Peyer's patch (tissue), 4 donors: ENCODE results near the gene DNAJB11. TPM values are rescaled to one million over a fixed set of nuclear protein-coding genes. Genes with fewer than 3 reads are reported as not detected.

ENCODE experiments used
- DNase-seq, 3 donors: peaks; one replicate each; pipeline ENCODE4 v3.0.0-alpha.2; 2017 to 2019
- H3K27ac ChIP-seq, 4 donors: fragments of 200-600 bp; sonication (generic); one replicate each; pipeline ENCODE4 v1.5.1; 2016 to 2019
- H3K27me3 ChIP-seq, 2 donors: fragments of 200-600 bp; sonication (generic); one replicate each; pipeline ENCODE4 v1.5.1; 2019
- H3K36me3 ChIP-seq, 3 donors: fragments of 200-600 bp; sonication (generic); one replicate each; pipeline ENCODE4 v1.5.1; 2016 to 2019
- H3K4me1 ChIP-seq, 4 donors: fragments of 200-600 bp; sonication (generic); one replicate each; pipeline ENCODE4 v1.5.1; 2016 to 2019
- H3K4me3 ChIP-seq, 4 donors: fragments of 200-600 bp; sonication (generic); 1 replicate in 3 of 4; 2 replicates in 1 of 4; pipeline ENCODE4 v1.5.1; 2016 to 2019; ENCODE audit warnings: mild to moderate bottlenecking in 1 of 4
- H3K9me3 ChIP-seq, 4 donors: fragments of 200-600 bp; sonication (generic); one replicate each; pipeline ENCODE4 v1.5.1; 2016 to 2019; ENCODE audit warnings: mild to moderate bottlenecking in 1 of 4
- POLR2A ChIP-seq, 2 donors: fragments of 450-650 bp; IDR thresholded peaks; one replicate each; pipeline ENCODE4 v1.5.1; 2017; ENCODE audit warnings: antibody characterized with exemption in 2 of 2, mild to moderate bottlenecking in 2 of 2, moderate library complexity in 2 of 2
- total RNA-seq, 4 donors: library from RNA; depleted of rRNA; stranded (reverse); fragments of >200 nt; gene quantifications; one replicate each; pipeline ENCODE4 v1.1.0, GENCODE V29; 2016
- TF ChIP-seq, protein P1 (sequence below), 6 experiments: fragments of 450-650 bp in 4 of 6; fragments of 200-600 bp in 2 of 6; sonication (generic) in 1 of 6; IDR thresholded peaks; one replicate each; pipeline ENCODE4 v1.5.1; 2017 to 2019; ENCODE audit warnings: antibody characterized with exemption in 6 of 6, mild to moderate bottlenecking in 3 of 6, moderate library complexity in 1 of 6

The DNAJB11 gene
- total RNA-seq, 4 donors from 2014 or later, result 16.5 to 61.3 (median 42.4) TPM

DNA sequence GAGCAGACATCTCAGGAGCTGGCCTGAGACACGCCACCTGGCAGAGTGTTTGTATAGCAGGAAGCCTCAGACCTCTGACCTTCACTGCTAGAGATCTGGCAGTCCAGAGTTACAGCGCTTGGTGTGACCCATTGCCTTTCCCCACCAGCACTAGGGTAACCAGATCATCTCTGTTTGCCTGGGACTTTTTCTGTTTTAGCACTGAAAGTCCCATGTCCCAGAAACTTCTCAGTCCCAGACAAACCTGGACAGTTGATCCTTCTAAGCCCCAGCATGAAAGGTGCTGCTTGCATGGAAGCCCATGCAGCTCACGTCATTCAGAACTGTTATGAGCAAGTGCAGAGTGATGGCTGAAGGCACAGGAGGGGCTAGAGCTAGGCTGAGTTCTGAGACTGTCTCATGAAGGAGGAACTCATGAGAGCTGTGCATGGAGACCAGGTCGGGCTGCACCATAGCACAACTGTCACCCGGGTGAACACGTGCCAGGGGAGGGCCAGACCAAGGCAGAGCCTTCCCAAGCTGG is 24.1 kb downstream of the DNAJB11 start:
- TF ChIP-seq POLR2A (IDR thresholded peaks at IDR 0.05), result no peak
- TF ChIP-seq, protein P1, sequence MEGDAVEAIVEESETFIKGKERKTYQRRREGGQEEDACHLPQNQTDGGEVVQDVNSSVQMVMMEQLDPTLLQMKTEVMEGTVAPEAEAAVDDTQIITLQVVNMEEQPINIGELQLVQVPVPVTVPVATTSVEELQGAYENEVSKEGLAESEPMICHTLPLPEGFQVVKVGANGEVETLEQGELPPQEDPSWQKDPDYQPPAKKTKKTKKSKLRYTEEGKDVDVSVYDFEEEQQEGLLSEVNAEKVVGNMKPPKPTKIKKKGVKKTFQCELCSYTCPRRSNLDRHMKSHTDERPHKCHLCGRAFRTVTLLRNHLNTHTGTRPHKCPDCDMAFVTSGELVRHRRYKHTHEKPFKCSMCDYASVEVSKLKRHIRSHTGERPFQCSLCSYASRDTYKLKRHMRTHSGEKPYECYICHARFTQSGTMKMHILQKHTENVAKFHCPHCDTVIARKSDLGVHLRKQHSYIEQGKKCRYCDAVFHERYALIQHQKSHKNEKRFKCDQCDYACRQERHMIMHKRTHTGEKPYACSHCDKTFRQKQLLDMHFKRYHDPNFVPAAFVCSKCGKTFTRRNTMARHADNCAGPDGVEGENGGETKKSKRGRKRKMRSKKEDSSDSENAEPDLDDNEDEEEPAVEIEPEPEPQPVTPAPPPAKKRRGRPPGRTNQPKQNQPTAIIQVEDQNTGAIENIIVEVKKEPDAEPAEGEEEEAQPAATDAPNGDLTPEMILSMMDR (IDR thresholded peaks at IDR 0.05), result no peak
- H3K36me3 ChIP-seq, result no peaks in the 10 kb centered on the region
- H3K9me3 ChIP-seq, result no peaks in the 10 kb centered on the region
- H3K27ac ChIP-seq, result peak overlapping the region in 2 of 4 donors; percentile 62 to 64
- H3K4me3 ChIP-seq, result no peak overlapping the region
- no peak for DNase-seq
- peaks cover 0 to 13% (median 0%) of the 10 kb centered on the region in 4 donors for H3K4me1 ChIP-seq
- no peaks in the 10 kb centered on the region for H3K27me3 ChIP-seq

DNA sequence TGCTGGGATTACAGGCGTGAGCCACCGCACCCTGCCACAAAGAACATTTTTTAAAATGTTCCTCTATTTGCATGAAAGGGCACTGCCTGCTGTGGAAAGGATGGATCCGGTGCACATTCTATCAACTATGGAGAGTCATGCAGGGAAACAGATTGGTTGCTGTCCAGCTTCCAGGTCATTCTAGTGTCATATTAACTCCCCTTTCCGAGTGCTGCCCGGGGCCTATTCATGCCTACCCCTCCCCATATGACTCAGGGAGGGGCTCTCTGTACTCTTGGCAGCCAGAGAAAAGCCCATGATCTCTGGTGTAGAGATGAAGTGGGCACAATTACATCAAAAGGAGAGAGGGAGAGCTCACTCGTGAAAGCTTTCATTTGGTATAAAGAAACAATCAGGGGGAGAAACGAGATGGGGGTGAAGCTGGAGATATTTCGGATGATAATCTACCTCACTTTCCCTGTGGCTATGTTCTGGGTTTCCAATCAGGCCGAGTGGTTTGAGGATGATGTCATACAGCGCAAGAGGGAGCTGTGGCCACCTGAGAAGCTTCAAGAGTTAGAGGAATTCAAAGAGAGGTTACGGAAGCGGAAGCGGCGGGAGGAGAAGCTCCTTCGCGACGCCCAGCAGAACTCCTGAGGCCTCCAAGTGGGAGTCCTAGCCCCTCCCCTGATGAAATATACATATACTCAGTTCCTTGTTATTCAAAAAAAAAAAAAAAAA is 26.2 kb downstream of the DNAJB11 start:
- no peak for TF ChIP-seq POLR2A (IDR thresholded peaks at IDR 0.05)
- TF ChIP-seq, protein P1 (IDR thresholded peaks at IDR 0.05), result no peak
- H3K4me1 ChIP-seq, result peaks cover 0 to 13% (median 0%) of the 10 kb centered on the region in 4 donors
- no peaks in the 10 kb centered on the region for H3K9me3 ChIP-seq
- H3K36me3 ChIP-seq, result no peaks in the 10 kb centered on the region
- no peak overlapping the region for H3K4me3 ChIP-seq
- no peak overlapping the region for H3K27ac ChIP-seq
- DNase-seq, result no peak
- H3K27me3 ChIP-seq, result no peaks in the 10 kb centered on the region

DNA sequence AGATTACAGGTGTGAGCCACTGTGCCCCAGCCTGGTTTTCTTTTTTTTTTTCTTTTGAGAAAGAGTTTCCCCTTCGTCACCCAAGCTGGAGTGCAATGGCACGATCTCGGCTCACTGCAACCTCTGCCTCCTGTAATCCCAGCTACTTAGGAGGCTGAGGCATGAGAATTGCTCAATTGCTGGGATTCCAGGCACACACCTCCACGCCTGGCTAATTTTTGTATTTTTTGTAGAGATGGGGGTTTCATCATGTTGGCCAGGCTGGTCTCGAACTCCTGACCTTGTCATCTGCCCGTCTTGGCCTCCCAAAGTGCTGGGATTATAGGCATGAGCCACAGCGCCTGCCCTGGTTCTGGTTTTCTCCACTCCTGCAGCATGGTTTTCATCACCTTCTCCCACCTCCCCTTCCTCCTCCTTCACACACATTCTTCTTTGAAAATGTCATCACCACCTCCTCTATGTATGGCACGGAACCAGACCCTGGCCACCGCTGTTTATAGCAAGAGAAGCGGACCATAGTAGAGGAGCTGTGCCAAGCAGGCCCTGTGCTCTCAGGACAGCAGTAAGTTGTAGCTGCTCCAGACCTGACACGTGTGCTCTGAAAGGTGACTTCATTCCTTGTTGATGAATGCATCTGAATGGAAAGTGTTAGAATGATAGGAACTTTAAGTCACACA is 27.7 kb downstream of the DNAJB11 start:
- DNase-seq, result no peak
- TF ChIP-seq, protein P1 (IDR thresholded peaks at IDR 0.05), result no peak
- no peak for TF ChIP-seq POLR2A (IDR thresholded peaks at IDR 0.05)
- peaks cover 0 to 12% (median 0%) of the 10 kb centered on the region in 4 donors for H3K4me1 ChIP-seq
- peak overlapping the region in 1 of 4 donors; percentile 58 for H3K27ac ChIP-seq
- no peaks in the 10 kb centered on the region for H3K27me3 ChIP-seq
- H3K4me3 ChIP-seq, result no peak overlapping the region
- H3K36me3 ChIP-seq, result no peaks in the 10 kb centered on the region
- H3K9me3 ChIP-seq, result no peaks in the 10 kb centered on the region

DNA sequence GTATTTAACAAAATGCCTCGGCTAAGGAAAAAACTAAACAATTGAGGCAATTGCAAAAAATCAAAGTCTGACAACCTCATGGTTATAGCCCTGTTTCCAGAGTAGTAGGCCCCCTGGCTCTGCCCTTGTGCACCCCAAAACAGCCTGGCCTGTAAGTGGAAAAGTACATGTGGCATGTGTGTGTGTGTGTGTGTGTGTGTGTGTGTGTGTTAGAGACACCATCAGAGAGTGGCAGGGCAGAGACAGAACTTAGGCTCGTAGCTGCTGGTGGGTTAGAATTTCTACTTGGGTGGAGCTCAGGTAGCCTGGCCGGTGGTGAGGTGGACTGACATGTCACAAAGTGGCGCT is 28.2 kb downstream of the DNAJB11 start:
- peak overlapping the region in 2 of 4 donors; percentile 54 to 58 for H3K27ac ChIP-seq
- H3K4me1 ChIP-seq, result peaks cover 0 to 7% (median 0%) of the 10 kb centered on the region in 4 donors
- no peak overlapping the region for H3K4me3 ChIP-seq
- H3K36me3 ChIP-seq, result no peaks in the 10 kb centered on the region
- no peaks in the 10 kb centered on the region for H3K27me3 ChIP-seq
- TF ChIP-seq, protein P1 (IDR thresholded peaks at IDR 0.05), result no peak
- no peak for TF ChIP-seq POLR2A (IDR thresholded peaks at IDR 0.05)
- DNase-seq, result no peak
- H3K9me3 ChIP-seq, result no peaks in the 10 kb centered on the region

DNA sequence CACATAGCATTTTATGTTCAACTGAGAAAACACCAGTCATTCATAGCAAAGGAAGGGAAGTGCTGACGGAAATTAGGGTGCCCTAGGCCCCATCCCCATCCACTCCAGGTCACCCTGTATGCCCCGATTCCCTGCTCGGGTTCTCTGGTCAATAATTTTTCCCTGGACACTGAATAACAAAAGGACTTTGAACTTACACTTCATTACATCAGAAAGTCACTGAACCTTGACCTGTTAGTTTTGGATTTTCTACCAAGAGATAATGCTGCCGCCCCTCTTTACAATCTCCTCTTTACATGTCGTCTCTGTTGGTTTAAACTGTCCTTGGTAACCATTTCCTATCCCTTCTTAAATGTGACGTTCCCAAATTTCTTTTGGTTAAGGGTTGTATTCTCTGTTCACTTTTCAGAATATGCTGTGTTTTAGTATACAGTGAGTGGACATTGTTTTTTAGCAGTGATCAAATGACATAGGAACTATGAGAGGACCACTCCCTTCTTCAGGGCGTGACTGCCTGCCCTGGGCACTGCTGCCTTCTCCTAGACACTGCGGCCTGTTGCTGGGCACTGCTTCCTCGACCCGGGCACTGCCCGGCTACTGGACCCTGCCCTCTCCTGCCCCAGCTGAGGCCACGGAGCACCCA is 28.7 kb downstream of the DNAJB11 start:
- no peak for TF ChIP-seq POLR2A (IDR thresholded peaks at IDR 0.05)
- TF ChIP-seq, protein P1 (IDR thresholded peaks at IDR 0.05), result no peak
- Histone ChIP-seq H3K9me3 (no peaks in the 10 kb centered on the region), H3K4me1 (peaks cover 0 to 5% (median 0%) of the 10 kb centered on the region in 4 donors), H3K4me3 (peak overlapping the region in 1 of 4 donors; percentile 11), H3K27me3 (no peaks in the 10 kb centered on the region), H3K27ac (peak overlapping the region in 2 of 4 donors; percentile 54 to 58), H3K36me3 (no peaks in the 10 kb centered on the region)
- peak in 2 of 3 donors; percentile 57 to 70 for DNase-seq
